HG02943 (cell line): ENCODE measurements around the gene ALOX12B.
"Not testable (repeated sequence)": the region's sequence is repeated elsewhere in the genome, so short reads cannot be mapped to it uniquely, and the experiment has no call there.

Experiments
- ATAC-seq: cut with Tn5 transposase; IDR thresholded peaks from one replicate; pipeline ENCODE4 v1.9.1; 2021; ENCODE audit warnings: mild to moderate bottlenecking, low read depth, moderate library complexity; ENCODE audit not compliant: unreplicated experiment

Gene ALOX12B

GRCh38 chr17:8119581-8120519 is 32.3 kb upstream of the ALOX12B start:
- no peak for ATAC-seq

- no peak for ATAC-seq
These were observed 31.5 kb upstream of the ALOX12B start for GRCh38 chr17:8118769-8119580.

GRCh38 chr17:8117980-8118768 is 30.7 kb upstream of the ALOX12B start, which contains the start of gene ALOXE3:
Gene ALOXE3, minus strand, starts transcription at chr17:8118514. Its CDS starts 524 bp downstream, at chr17:8117990.
- no peak for ATAC-seq

GRCh38 chr17:8117367-8117979 is 30.0 kb upstream of the ALOX12B start:
- ATAC-seq, result no peak

GRCh38 chr17:8116776-8117175 is 29.3 kb upstream of the ALOX12B start:
- ATAC-seq, result no peak

GRCh38 chr17:8110907-8111306 is 23.4 kb upstream of the ALOX12B start:
- ATAC-seq, result no peak

- ATAC-seq, result no peak
These were observed 22.9 kb upstream of the ALOX12B start for GRCh38 chr17:8110456-8110804.

GRCh38 chr17:8109661-8110455 is 22.3 kb upstream of the ALOX12B start:
- no peak for ATAC-seq

GRCh38 chr17:8108972-8109660 is 21.6 kb upstream of the ALOX12B start:
- no peak for ATAC-seq

GRCh38 chr17:8106980-8107379 is 19.5 kb upstream of the ALOX12B start:
- not testable (repeated sequence) for ATAC-seq

- no peak for ATAC-seq
These were observed 18.5 kb upstream of the ALOX12B start for GRCh38 chr17:8105957-8106398.

- ATAC-seq, result no peak
These were observed 17.4 kb upstream of the ALOX12B start for GRCh38 chr17:8104911-8105310.

GRCh38 chr17:8103549-8103948 is 16.0 kb upstream of the ALOX12B start:
- ATAC-seq, result no peak

GRCh38 chr17:8101721-8102120 is 14.2 kb upstream of the ALOX12B start:
- ATAC-seq, result no peak

GRCh38 chr17:8100763-8101162 is 13.2 kb upstream of the ALOX12B start:
- no peak for ATAC-seq

GRCh38 chr17:8100111-8100510 is 12.6 kb upstream of the ALOX12B start:
- no peak for ATAC-seq

- no peak for ATAC-seq
These were observed 9.0 kb upstream of the ALOX12B start for GRCh38 chr17:8096541-8096940.

GRCh38 chr17:8095361-8095760 is 7.8 kb upstream of the ALOX12B start:
- no peak for ATAC-seq
